CD4-positive, CD25-positive, alpha-beta regulatory T cell (primary cell): ENCODE data around the gene TDO2. TPM values are rescaled to one million over a fixed set of nuclear protein-coding genes. Genes with fewer than 3 reads are reported as not detected.

Source experiments
- ATAC-seq, 2 donors: fragments of 150-1000 bp; cut with Tn5 transposase; one replicate each; pipeline ENCODE4 v1.10.0; 2021; ENCODE audit warnings: low read depth in 2 of 2, moderate number of reproducible peaks in 2 of 2, moderate library complexity in 1 of 2
- DNase-seq, 3 donors: peaks; one replicate each; pipeline versions ENCODE4 v3.0.0 to v3.0.0-alpha.2; 2012 to 2022; ENCODE audit warnings: mixed read lengths in 1 of 3
- H3K27ac ChIP-seq: one replicate; pipeline ENCODE4 v1.7.0; 2013; ENCODE audit warnings: mild to moderate bottlenecking, low read length; ENCODE audit not compliant: insufficient read depth, poor library complexity, severe bottlenecking
- H3K27me3 ChIP-seq: one replicate; pipeline ENCODE4 v1.7.0; 2013; ENCODE audit warnings: low read length; ENCODE audit not compliant: control insufficient read depth, insufficient read depth
- H3K36me3 ChIP-seq: one replicate; pipeline ENCODE4 v1.7.0; 2013; ENCODE audit warnings: mild to moderate bottlenecking, low read length, moderate library complexity; ENCODE audit not compliant: control insufficient read depth, insufficient read depth
- H3K4me1 ChIP-seq: 2 replicates; pipeline ENCODE4 v1.7.0; 2013; ENCODE audit warnings: mild to moderate bottlenecking, low read length; ENCODE audit not compliant: insufficient read depth, control insufficient read depth, poor library complexity, severe bottlenecking
- H3K4me3 ChIP-seq: one replicate; pipeline ENCODE4 v1.7.0; 2013; ENCODE audit warnings: low read depth, mild to moderate bottlenecking, low read length, moderate library complexity
- H3K9me3 ChIP-seq, 2 experiments: 1 replicate in 1 of 2; 2 replicates in 1 of 2; pipeline ENCODE4 v1.7.0; 2013; ENCODE audit warnings: low read length in 2 of 2, mild to moderate bottlenecking in 1 of 2, moderate library complexity in 1 of 2; ENCODE audit not compliant: control insufficient read depth in 2 of 2
- H3K27ac Mint-ChIP-seq, 3 donors: one replicate each; pipeline ENCODE4 v1.8.0; 2020 to 2022; ENCODE audit warnings: mild to moderate bottlenecking in 3 of 3, mixed read lengths in 3 of 3, moderate library complexity in 2 of 3
- H3K27me3 Mint-ChIP-seq: one replicate; pipeline ENCODE4 v1.8.0; 2022; ENCODE audit warnings: mild to moderate bottlenecking, mixed read lengths
- H3K36me3 Mint-ChIP-seq: one replicate; pipeline ENCODE4 v1.8.0; 2020; ENCODE audit warnings: mixed read lengths
- H3K4me1 Mint-ChIP-seq, 4 donors: one replicate each; pipeline ENCODE4 v1.8.0; 2020 to 2022; ENCODE audit warnings: mixed read lengths in 4 of 4, mild to moderate bottlenecking in 1 of 4
- H3K4me3 Mint-ChIP-seq, 4 donors: one replicate each; pipeline ENCODE4 v1.8.0; 2020 to 2022; ENCODE audit warnings: mild to moderate bottlenecking in 4 of 4, mixed read lengths in 4 of 4, moderate library complexity in 3 of 4
- H3K9me3 Mint-ChIP-seq, 7 donors: one replicate each; pipeline ENCODE4 v1.8.0; 2020 to 2022; ENCODE audit warnings: mixed read lengths in 7 of 7, mild to moderate bottlenecking in 3 of 7, moderate library complexity in 2 of 7
- polyA plus RNA-seq, 4 donors: library from polyadenylated mRNA; unstranded; fragments of 300-500 nt; fragmentation: Illumina TruSeq; gene quantifications; one replicate each; pipeline ENCODE4 v1.2.3, GENCODE V29; 2021
- total RNA-seq: library from RNA; stranded (reverse); gene quantifications from one replicate; pipeline ENCODE4 v1.2.3, GENCODE V29; 2022

The TDO2 gene
- total and polyA plus RNA-seq, 5 donors from 2014 or later, result not detected

- Mint-ChIP-seq H3K9me3 (no peaks in the 10 kb centered on the region), H3K27me3 (peaks cover 6% of the 10 kb centered on the region), H3K27ac (no peak overlapping the region), H3K4me1 (peaks cover 0 to 9% (median 4%) of the 10 kb centered on the region in 4 donors), H3K4me3 (no peak overlapping the region), H3K36me3 (no peaks in the 10 kb centered on the region)
- Histone ChIP-seq H3K4me3 (no peak overlapping the region), H3K4me1 (no peaks in the 10 kb centered on the region), H3K9me3 (no peaks in the 10 kb centered on the region), H3K36me3 (no peaks in the 10 kb centered on the region), H3K27me3 (peaks cover 2% of the 10 kb centered on the region), H3K27ac (no peak overlapping the region)
- ATAC-seq (no peak), DNase-seq (no peak)
These were observed 63.4 kb downstream of the TDO2 start for GRCh38 chr4:155966731-155967395.

Other genes with a start within 250 kb of the TDO2 start
- gene GUCY1A1, start 236.8 kb upstream of the TDO2 start, total RNA-seq, result 1.9 TPM
- not detected for gene GUCY1A1, start 236.8 kb upstream of the TDO2 start, polyA plus RNA-seq
- gene GUCY1B1, start 144.7 kb upstream of the TDO2 start, total RNA-seq, result 2.5 TPM
- under 1 TPM in 2 of 4 donors, not detected in 2; 0.12 to 0.16 TPM for gene GUCY1B1, start 144.7 kb upstream of the TDO2 start, polyA plus RNA-seq
- not detected for gene ASIC5, start 37.4 kb upstream of the TDO2 start, total RNA-seq
- not detected for gene ASIC5, start 37.4 kb upstream of the TDO2 start, polyA plus RNA-seq
- 9.5 TPM for gene CTSO, start 50.2 kb downstream of the TDO2 start, total RNA-seq
- 10 to 100 TPM; 26.0 to 34.5 (median 32.5) TPM for gene CTSO, start 50.2 kb downstream of the TDO2 start, polyA plus RNA-seq